ENCODE results near the gene C2orf49.

Gene C2orf49

DNA sequence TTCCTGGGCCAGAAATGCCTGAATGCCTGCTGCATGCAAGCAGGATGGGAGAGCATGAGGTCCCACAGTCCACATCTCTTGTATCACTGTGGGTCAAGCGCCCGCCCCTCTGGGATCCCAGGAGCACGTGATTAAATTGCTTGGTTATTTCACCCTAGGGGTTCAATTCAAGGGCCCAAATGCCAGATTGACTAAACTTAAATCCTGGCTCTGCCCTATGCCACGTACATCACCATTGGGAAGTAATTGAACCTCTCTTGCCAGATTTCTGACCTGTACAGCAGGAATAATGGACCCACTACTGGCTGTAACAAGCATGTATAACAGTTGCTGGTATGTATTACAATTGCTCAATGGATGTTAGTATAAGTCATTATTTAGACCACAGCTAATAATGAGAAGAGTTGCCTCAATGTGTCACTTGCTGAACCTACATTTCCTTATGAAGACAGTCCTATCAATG lies 41.6 kb downstream of the C2orf49 start:
- Mint-ChIP-seq H3K36me3 (ENCODE audit: low read depth) (peaks cover 42% of the 10 kb centered on the region), H3K4me3 (no peak overlapping the region), H3K9me3 (no peaks in the 10 kb centered on the region), H3K27ac (peak overlapping the region in 1 of 3 experiments; percentile 32), H3K27me3 (ENCODE audit: low read depth) (no peaks in the 10 kb centered on the region), H3K4me1 (peaks cover 56% of the 10 kb centered on the region)
- TF ChIP-seq, protein P1, sequence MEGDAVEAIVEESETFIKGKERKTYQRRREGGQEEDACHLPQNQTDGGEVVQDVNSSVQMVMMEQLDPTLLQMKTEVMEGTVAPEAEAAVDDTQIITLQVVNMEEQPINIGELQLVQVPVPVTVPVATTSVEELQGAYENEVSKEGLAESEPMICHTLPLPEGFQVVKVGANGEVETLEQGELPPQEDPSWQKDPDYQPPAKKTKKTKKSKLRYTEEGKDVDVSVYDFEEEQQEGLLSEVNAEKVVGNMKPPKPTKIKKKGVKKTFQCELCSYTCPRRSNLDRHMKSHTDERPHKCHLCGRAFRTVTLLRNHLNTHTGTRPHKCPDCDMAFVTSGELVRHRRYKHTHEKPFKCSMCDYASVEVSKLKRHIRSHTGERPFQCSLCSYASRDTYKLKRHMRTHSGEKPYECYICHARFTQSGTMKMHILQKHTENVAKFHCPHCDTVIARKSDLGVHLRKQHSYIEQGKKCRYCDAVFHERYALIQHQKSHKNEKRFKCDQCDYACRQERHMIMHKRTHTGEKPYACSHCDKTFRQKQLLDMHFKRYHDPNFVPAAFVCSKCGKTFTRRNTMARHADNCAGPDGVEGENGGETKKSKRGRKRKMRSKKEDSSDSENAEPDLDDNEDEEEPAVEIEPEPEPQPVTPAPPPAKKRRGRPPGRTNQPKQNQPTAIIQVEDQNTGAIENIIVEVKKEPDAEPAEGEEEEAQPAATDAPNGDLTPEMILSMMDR (IDR thresholded peaks at IDR 0.05; ENCODE audit: unreplicated experiment in 3 of 3): no peak

DNA sequence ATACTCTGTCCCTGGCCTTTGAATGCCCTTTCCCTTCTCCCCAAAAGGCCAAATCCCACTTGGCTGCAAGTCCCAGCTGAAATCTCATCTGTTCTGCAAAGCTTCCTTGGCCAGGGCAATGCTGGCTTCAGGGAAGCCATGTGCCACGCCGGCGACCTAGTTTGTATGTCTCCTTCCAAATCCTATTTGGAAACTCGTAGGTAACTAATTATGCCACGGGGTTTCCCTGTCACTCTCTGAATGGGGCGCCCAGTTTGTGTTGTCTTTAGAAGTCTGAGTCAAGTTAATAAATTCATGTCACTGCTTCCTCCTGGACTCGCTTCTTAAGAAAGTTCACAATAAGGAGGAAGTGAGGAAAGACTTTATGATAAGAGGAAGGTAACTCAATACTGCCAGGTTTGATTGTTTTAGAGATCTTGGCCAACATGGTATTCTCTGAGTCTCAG lies 42.4 kb downstream of the C2orf49 start:
- peaks cover 2% of the 10 kb centered on the region for H3K27me3 Mint-ChIP-seq (ENCODE audit: low read depth)
- H3K4me1 Mint-ChIP-seq: peaks cover 55% of the 10 kb centered on the region
- H3K27ac Mint-ChIP-seq: peak overlapping the region in 2 of 3 experiments; percentile 0 to 8
- TF ChIP-seq, protein P1 (IDR thresholded peaks at IDR 0.05; ENCODE audit: unreplicated experiment in 3 of 3): no peak
- H3K9me3 Mint-ChIP-seq: no peaks in the 10 kb centered on the region
- H3K36me3 Mint-ChIP-seq (ENCODE audit: low read depth): peaks cover 40% of the 10 kb centered on the region
- H3K4me3 Mint-ChIP-seq: no peak overlapping the region

DNA sequence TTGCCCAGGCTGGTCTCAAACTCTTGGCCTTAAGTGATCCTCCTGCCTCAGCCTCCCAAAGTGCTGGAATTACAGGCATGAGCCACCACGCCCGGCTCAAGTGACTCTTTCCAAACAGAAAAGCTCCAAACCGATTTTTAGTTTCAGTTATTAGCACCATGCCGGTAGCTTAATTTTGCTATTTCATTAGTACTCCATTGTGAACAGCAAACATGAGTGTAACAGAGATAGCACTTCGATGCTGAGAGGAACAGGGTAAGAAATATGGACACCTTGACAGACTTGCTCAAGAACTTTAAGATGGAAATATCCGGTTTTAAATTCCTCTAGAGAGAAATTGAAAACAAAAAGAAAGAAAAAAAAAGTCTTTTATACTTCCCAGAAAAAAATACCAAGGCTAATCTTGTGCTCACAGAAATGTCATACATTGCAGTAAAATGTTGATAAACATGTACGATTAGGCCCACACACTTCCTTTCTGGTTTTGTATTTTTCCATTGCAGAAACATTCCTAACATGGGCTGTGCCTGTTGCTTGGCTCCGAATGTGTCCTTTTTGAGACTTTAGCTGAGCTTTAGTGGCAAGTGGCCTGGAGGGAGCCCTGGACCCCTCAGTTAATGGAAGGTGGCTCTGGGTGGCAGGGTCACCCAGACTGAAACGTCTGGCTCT lies 43.2 kb downstream of the C2orf49 start:
- TF ChIP-seq, protein P1 (IDR thresholded peaks at IDR 0.05; ENCODE audit: unreplicated experiment in 3 of 3): no peak
- Mint-ChIP-seq H3K27ac (peak overlapping the region; percentile 58 to 93 (median 72)), H3K4me3 (no peak overlapping the region), H3K4me1 (peaks cover 55% of the 10 kb centered on the region), H3K36me3 (ENCODE audit: low read depth) (peaks cover 42% of the 10 kb centered on the region), H3K27me3 (ENCODE audit: low read depth) (peaks cover 3% of the 10 kb centered on the region), H3K9me3 (no peaks in the 10 kb centered on the region)

DNA sequence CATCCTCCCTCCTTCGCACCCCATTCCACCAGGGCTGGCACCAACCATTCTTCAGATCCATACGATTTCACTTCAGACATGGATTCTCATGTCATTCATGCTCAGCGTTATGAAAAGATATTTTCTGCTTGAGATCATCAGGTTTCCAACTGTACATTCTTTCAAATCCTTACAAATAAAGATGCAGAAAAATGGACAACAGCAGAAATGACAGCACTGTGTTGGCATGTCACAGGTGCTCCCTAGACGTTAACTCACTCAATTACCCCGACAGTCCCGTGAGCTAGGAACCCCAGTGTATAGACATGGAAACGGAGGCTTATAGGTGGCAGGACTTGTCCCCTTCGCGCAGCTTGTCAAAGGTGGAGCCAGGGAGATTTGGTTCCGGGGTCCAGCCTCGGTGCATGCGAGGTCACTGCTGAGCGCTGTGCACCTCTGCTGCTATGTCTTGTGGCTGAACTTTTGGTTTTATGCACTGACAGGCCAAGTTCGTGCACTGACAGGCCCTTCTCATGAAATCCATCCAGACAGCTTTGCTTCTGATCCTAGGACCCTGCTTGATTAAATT lies 43.8 kb downstream of the C2orf49 start:
- peak overlapping the region; percentile 58 to 93 (median 72) for H3K27ac Mint-ChIP-seq
- TF ChIP-seq, protein P1 (IDR thresholded peaks at IDR 0.05; ENCODE audit: unreplicated experiment in 3 of 3): no peak
- H3K27me3 Mint-ChIP-seq (ENCODE audit: low read depth): peaks cover 3% of the 10 kb centered on the region
- H3K9me3 Mint-ChIP-seq: no peaks in the 10 kb centered on the region
- no peak overlapping the region for H3K4me3 Mint-ChIP-seq
- peaks cover 53% of the 10 kb centered on the region for H3K4me1 Mint-ChIP-seq
- H3K36me3 Mint-ChIP-seq (ENCODE audit: low read depth): peaks cover 47% of the 10 kb centered on the region

DNA sequence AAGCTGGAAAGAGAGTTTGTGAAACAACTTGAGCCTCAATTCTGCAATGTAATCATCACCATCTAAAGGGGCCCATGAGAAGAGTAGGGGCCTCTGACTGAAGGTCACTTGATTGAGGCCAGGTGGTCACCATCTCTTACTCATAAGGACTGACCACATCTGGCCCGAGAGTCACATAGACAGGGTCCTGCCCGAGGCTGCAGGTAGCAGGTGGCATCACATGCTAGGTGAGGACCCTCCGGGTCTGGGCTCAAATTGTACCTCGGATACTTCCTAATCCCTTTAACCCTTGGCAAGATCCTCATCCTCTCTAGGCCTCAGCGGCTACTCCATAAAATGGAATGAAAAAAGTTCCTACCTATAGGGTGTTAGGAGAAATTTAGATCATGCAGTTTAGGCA lies 44.8 kb downstream of the C2orf49 start:
- Mint-ChIP-seq H3K36me3 (ENCODE audit: low read depth) (peaks cover 42% of the 10 kb centered on the region), H3K9me3 (no peaks in the 10 kb centered on the region), H3K27me3 (ENCODE audit: low read depth) (peaks cover 3% of the 10 kb centered on the region), H3K27ac (peak overlapping the region in 2 of 3 experiments; percentile 58 to 93), H3K4me3 (no peak overlapping the region), H3K4me1 (peaks cover 48% of the 10 kb centered on the region)
- TF ChIP-seq, protein P1 (IDR thresholded peaks at IDR 0.05; ENCODE audit: unreplicated experiment in 3 of 3): no peak
